BE2C (cell line): ENCODE results near the gene GAMT.

Source experiments
- DNase-seq: peaks from one replicate; pipeline ENCODE4 v3.0.0-alpha.2; 2020
- H3K27me3 ChIP-seq: fragments of 250-450 bp; sonication (Bioruptor Pico); 2 replicates; pipeline ENCODE4 v1.5.1; 2020; ENCODE audit warnings: mild to moderate bottlenecking
- H3K36me3 ChIP-seq: fragments of 250-450 bp; sonication (Bioruptor Pico); 2 replicates; pipeline ENCODE4 v1.5.1; 2020; ENCODE audit warnings: mild to moderate bottlenecking
- H3K4me1 ChIP-seq: fragments of 250-450 bp; sonication (Bioruptor Pico); 2 replicates; pipeline ENCODE4 v1.5.1; 2020
- H3K4me3 ChIP-seq: 2 replicates; pipeline ENCODE4 v1.5.1; 2011; ENCODE audit warnings: low read depth, low read length
- H3K9me3 ChIP-seq: fragments of 250-450 bp; sonication (Bioruptor Pico); 2 replicates; pipeline ENCODE4 v1.5.1; 2020
- CTCF ChIP-seq: IDR thresholded peaks from 2 replicates; pipeline ENCODE4 v1.5.1; 2012; ENCODE audit warnings: mild to moderate bottlenecking, low read depth, low read length

Gene GAMT

GRCh38 chr19:1424192-1424955, 23.0 kb upstream of the GAMT start:
- H3K9me3 ChIP-seq: no peaks in the 10 kb centered on the region
- no peaks in the 10 kb centered on the region for H3K27me3 ChIP-seq
- H3K4me1 ChIP-seq: no peaks in the 10 kb centered on the region; the same call in 1 of the 2 replicates
- no peak overlapping the region for H3K4me3 ChIP-seq
- no peak for TF ChIP-seq CTCF
- H3K36me3 ChIP-seq: peaks cover 89% of the 10 kb centered on the region
- DNase-seq: no peak

GRCh38 chr19:1423436-1424191, 22.3 kb upstream of the GAMT start:
- no peaks in the 10 kb centered on the region; the same call in 1 of the 2 replicates for H3K4me1 ChIP-seq
- no peaks in the 10 kb centered on the region for H3K27me3 ChIP-seq
- peaks cover 89% of the 10 kb centered on the region for H3K36me3 ChIP-seq
- no peaks in the 10 kb centered on the region for H3K9me3 ChIP-seq
- no peak overlapping the region for H3K4me3 ChIP-seq
- no peak for DNase-seq
- no peak for TF ChIP-seq CTCF

- DNase-seq: no peak
- Histone ChIP-seq H3K9me3 (no peaks in the 10 kb centered on the region), H3K27me3 (no peaks in the 10 kb centered on the region), H3K4me3 (no peak overlapping the region), H3K36me3 (peaks cover 89% of the 10 kb centered on the region), H3K4me1 (no peaks in the 10 kb centered on the region; the same call in 1 of the 2 replicates)
- no peak for TF ChIP-seq CTCF
These were observed 21.6 kb upstream of the GAMT start for GRCh38 chr19:1422943-1423342.

GRCh38 chr19:1422360-1422759, 21.0 kb upstream of the GAMT start:
- Histone ChIP-seq H3K27me3 (no peaks in the 10 kb centered on the region), H3K4me3 (no peak overlapping the region), H3K4me1 (no peaks in the 10 kb centered on the region; the same call in 1 of the 2 replicates), H3K9me3 (no peaks in the 10 kb centered on the region), H3K36me3 (peaks cover 89% of the 10 kb centered on the region)
- DNase-seq: no peak
- TF ChIP-seq CTCF: no peak

GRCh38 chr19:1421958-1422305, 20.6 kb upstream of the GAMT start:
- no peaks in the 10 kb centered on the region; the same call in 1 of the 2 replicates for H3K4me1 ChIP-seq
- peaks cover 88% of the 10 kb centered on the region for H3K36me3 ChIP-seq
- H3K27me3 ChIP-seq: no peaks in the 10 kb centered on the region
- no peak for TF ChIP-seq CTCF
- no peaks in the 10 kb centered on the region for H3K9me3 ChIP-seq
- H3K4me3 ChIP-seq: no peak overlapping the region
- no peak for DNase-seq
